Purkinje cell (primary cell): Measurements from ENCODE around the gene ZNF724. TPM values are rescaled to one million over a fixed set of nuclear protein-coding genes. Genes with fewer than 3 reads are reported as not detected.

ENCODE experiments used
- polyA plus RNA-seq: library from polyadenylated mRNA; unstranded; fragments of >200 nt; fragmentation: Nextera tagmentation; gene quantifications from 2 replicates; pipeline ENCODE4 v1.2.1, GENCODE V29; 2014

Gene ZNF724
- polyA plus RNA-seq: not detected in 2 replicates

DNA sequence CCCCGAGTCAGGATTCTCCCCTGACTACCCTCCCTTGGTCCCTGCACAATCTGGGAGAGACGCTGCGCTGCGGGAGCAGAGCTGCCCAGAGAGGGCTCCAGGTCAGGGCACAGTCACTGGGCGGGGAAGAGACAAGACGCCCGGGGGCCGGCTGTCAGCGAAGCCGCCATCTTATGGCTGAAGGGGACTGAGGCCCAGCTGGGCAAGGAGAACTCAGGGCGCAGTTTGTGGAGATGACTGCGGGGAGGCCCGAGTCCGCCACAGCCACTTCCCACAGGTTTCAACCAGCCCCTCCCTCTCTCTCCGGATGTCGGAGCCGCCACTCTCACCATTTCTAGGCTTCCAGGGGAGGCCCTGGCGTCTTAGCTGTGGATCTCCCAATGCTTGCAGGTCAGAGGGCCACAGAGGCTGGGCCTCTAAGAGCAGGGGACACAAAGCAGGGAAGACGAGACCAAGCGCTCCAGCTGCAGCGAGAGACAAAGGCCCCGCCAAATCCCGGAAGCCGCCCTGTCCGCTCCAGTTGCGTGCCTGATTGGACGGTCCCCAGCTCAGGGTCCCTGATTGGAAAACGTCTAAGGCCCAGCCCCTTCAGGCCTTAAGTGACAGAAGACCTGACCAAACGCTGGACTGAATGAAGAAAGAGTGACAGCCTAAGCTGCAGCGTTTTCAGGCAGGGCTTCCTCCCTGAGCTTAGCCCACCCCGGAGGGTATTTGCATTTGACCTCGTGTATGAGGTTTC is at the start of gene ZNF724:
Gene ZNF724, minus strand, starts transcription at position 484 of the 739 bp plus-strand sequence. Its CDS starts 152 bp downstream, at position 332.

Other genes with a start within 250 kb of the ZNF724 start
- 7.4 and 21.9 TPM in 2 replicates for gene ZNF728, start 247.2 kb downstream of the ZNF724 start, polyA plus RNA-seq
- gene ZNF730, start 133.4 kb downstream of the ZNF724 start, polyA plus RNA-seq: not detected in 2 replicates
- gene ZNF91, start 145.1 kb upstream of the ZNF724 start, polyA plus RNA-seq: 55.3 and 59.7 TPM in 2 replicates